Nephron (organoid): ENCODE measurements around the gene RET.

Source experiments
- H3K27ac Mint-ChIP-seq, 3 experiments: 2 replicates each; pipeline ENCODE4 v1.8.0; 2020; ENCODE audit warnings: mixed read lengths in 3 of 3, mild to moderate bottlenecking in 2 of 3, moderate library complexity in 1 of 3
- H3K27me3 Mint-ChIP-seq: 2 replicates; pipeline ENCODE4 v1.8.0; 2021; ENCODE audit warnings: low read depth, mild to moderate bottlenecking, moderate library complexity, mixed read lengths
- H3K36me3 Mint-ChIP-seq: 2 replicates; pipeline ENCODE4 v1.8.0; 2020; ENCODE audit warnings: low read depth, mixed read lengths
- H3K4me1 Mint-ChIP-seq: 2 replicates; pipeline ENCODE4 v1.8.0; 2020; ENCODE audit warnings: mixed read lengths
- H3K4me3 Mint-ChIP-seq, 3 experiments: 2 replicates each; pipeline ENCODE4 v1.8.0; 2020; ENCODE audit warnings: mild to moderate bottlenecking in 3 of 3, mixed read lengths in 3 of 3, moderate library complexity in 2 of 3
- H3K9me3 Mint-ChIP-seq: 2 replicates; pipeline ENCODE4 v1.8.0; 2020; ENCODE audit warnings: mixed read lengths
- TF ChIP-seq, protein P1 (sequence below), 3 experiments: fragments of 200-600 bp; sonication (generic); IDR thresholded peaks; one replicate each; pipeline ENCODE4 v1.5.0; 2021; ENCODE audit warnings: antibody characterized with exemption in 3 of 3; ENCODE audit not compliant: unreplicated experiment in 3 of 3

RET gene

GRCh38 chr10:43123361-43124093 is 46.7 kb downstream of the RET start:
- Mint-ChIP-seq H3K4me3 (no peak overlapping the region), H3K9me3 (no peaks in the 10 kb centered on the region), H3K27ac (no peak overlapping the region), H3K4me1 (peaks cover 16% of the 10 kb centered on the region), H3K36me3 (no peaks in the 10 kb centered on the region), H3K27me3 (peaks cover 15% of the 10 kb centered on the region)
- TF ChIP-seq, protein P1, sequence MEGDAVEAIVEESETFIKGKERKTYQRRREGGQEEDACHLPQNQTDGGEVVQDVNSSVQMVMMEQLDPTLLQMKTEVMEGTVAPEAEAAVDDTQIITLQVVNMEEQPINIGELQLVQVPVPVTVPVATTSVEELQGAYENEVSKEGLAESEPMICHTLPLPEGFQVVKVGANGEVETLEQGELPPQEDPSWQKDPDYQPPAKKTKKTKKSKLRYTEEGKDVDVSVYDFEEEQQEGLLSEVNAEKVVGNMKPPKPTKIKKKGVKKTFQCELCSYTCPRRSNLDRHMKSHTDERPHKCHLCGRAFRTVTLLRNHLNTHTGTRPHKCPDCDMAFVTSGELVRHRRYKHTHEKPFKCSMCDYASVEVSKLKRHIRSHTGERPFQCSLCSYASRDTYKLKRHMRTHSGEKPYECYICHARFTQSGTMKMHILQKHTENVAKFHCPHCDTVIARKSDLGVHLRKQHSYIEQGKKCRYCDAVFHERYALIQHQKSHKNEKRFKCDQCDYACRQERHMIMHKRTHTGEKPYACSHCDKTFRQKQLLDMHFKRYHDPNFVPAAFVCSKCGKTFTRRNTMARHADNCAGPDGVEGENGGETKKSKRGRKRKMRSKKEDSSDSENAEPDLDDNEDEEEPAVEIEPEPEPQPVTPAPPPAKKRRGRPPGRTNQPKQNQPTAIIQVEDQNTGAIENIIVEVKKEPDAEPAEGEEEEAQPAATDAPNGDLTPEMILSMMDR (IDR thresholded peaks at IDR 0.05; ENCODE audit: unreplicated experiment in 3 of 3) = no peak

DNA sequence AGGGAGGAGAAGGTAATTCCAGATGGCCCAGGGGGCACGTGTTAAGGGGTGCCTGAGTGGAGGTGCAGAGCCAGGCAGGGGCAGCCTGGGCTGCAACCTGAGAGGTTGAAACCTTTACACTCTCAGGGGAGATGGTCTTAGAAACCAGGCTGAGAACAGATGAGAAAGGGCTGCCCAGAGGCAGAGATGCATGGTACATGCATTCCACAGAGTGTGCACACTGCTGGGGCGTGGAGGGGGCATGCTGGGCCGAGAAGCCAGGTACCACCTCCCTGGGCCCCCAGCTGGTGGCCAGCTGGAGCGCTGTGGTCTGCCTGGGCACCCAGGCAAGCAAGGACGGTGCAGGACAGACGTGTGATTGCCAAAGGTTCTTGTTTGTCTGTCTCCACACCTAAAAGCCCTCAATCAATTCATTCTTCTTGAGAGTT is 47.2 kb downstream of the RET start:
- no peak overlapping the region for H3K4me3 Mint-ChIP-seq
- H3K36me3 Mint-ChIP-seq = no peaks in the 10 kb centered on the region
- no peak overlapping the region for H3K27ac Mint-ChIP-seq
- H3K27me3 Mint-ChIP-seq = peaks cover 15% of the 10 kb centered on the region
- TF ChIP-seq, protein P1 (IDR thresholded peaks at IDR 0.05; ENCODE audit: unreplicated experiment in 3 of 3) = no peak
- peaks cover 21% of the 10 kb centered on the region for H3K4me1 Mint-ChIP-seq
- no peaks in the 10 kb centered on the region for H3K9me3 Mint-ChIP-seq

DNA sequence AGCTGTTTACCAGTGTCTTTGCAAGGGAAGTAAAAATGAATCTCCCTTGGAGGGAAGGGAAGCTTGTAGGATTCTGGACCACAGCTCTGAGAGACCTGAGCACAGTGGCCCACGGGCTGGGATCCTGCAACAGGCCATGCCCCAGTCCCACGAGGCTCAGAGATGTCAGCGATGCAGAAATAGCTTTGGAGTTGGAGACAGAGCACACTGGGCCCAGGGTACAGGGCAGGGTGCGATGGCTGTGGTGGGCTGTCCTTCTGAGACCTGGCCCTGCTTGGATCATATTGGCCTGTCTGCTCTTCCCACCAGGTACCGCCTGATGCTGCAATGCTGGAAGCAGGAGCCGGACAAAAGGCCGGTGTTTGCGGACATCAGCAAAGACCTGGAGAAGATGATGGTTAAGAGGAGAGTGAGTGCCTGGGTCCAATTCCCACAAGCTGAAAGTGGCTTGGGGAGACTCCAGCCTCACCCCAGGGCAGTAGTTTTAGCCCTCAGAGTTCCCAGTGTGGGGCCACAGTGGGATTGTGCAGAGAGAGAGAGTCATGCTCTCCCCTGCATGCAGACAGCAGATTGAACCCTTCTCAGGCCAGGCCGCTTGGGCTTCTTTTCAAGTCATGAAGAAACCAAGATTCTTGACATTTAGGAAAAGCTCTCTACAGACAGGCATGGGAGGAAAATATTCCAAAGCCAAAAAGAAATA is 47.9 kb downstream of the RET start:
- no peak overlapping the region for H3K4me3 Mint-ChIP-seq
- peaks cover 15% of the 10 kb centered on the region for H3K27me3 Mint-ChIP-seq
- H3K27ac Mint-ChIP-seq = no peak overlapping the region
- H3K36me3 Mint-ChIP-seq = no peaks in the 10 kb centered on the region
- TF ChIP-seq, protein P1 (IDR thresholded peaks at IDR 0.05; ENCODE audit: unreplicated experiment in 3 of 3) = no peak
- peaks cover 27% of the 10 kb centered on the region for H3K4me1 Mint-ChIP-seq
- H3K9me3 Mint-ChIP-seq = no peaks in the 10 kb centered on the region

DNA sequence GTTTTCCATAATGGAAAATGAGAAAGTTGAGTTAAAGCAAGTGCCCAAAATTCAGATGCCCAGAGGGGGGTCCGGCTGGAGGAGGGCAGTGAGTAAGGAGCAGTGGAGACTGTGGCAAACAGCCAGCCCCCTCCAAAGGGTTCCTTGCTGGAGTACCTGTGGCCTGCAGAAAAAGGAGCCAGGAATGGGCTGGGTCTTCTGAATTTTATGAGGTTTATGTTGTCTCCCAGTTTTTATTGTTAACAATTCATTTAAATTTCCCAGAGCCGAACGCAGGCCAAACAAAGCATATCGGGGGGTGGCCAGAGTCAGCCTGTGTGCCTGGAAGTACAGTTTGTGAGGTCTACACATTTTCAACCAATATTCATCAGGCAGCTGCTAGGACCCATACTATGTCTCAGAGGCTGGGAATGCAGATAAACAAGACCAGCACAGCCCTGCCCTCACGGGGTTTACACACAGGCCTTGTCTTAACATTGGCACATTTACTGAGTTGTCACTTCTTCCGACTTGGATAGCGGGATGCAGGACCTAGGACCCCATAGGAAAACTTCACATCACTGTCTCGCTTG is 48.5 kb downstream of the RET start:
- TF ChIP-seq, protein P1 (IDR thresholded peaks at IDR 0.05; ENCODE audit: unreplicated experiment in 3 of 3) = no peak
- H3K27me3 Mint-ChIP-seq = peaks cover 12% of the 10 kb centered on the region
- no peak overlapping the region for H3K4me3 Mint-ChIP-seq
- no peaks in the 10 kb centered on the region for H3K36me3 Mint-ChIP-seq
- no peaks in the 10 kb centered on the region for H3K9me3 Mint-ChIP-seq
- H3K27ac Mint-ChIP-seq = no peak overlapping the region
- H3K4me1 Mint-ChIP-seq = peaks cover 27% of the 10 kb centered on the region

GRCh38 chr10:43125881-43126731 is 49.2 kb downstream of the RET start:
- no peak overlapping the region for H3K27ac Mint-ChIP-seq
- no peak overlapping the region for H3K4me3 Mint-ChIP-seq
- no peaks in the 10 kb centered on the region for H3K36me3 Mint-ChIP-seq
- H3K9me3 Mint-ChIP-seq = no peaks in the 10 kb centered on the region
- H3K4me1 Mint-ChIP-seq = peaks cover 23% of the 10 kb centered on the region
- peaks cover 8% of the 10 kb centered on the region for H3K27me3 Mint-ChIP-seq
- TF ChIP-seq, protein P1 (IDR thresholded peaks at IDR 0.05; ENCODE audit: unreplicated experiment in 3 of 3) = no peak
